K562 treated with DMSO at 1 percent for 4 hours (cell line): ENCODE measurements around the gene NLGN3. TPM values are rescaled to one million over a fixed set of nuclear protein-coding genes. Genes with fewer than 3 reads are reported as not detected.

ENCODE experiments used
- total RNA-seq: library from RNA; unstranded; fragments of 300-600 nt; gene quantifications from 2 replicates; pipeline ENCODE4 v1.2.3, GENCODE V29; 2022; ENCODE audit not compliant: insufficient read depth

NLGN3 gene
- 1.6 and 1.8 TPM in 2 replicates for total RNA-seq

DNA sequence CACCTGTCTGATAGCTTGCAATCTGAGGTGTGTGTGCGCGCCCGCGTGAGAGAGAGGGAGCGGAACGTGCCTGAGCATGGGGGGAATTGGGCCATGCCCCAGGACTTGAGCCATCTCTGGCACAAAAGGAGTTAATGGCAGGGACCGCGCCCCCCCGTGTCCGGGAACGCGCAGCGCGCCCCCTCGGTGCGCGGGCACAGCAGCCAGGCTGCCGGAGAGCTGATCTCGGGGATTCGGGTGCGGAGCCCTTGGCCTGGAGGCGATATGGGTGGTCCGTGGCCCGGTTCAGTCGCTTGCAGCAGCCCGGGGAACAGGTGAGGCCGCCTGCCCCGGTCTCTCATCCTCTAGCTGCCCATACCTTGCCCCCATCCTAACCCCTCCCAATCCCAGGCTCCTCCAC is at the start of gene NLGN3:
TSS of gene NLGN3 (plus strand) at position 191 of the 400 bp plus-strand sequence. CDS start 2,909 bp downstream, outside the sequence.

DNA sequence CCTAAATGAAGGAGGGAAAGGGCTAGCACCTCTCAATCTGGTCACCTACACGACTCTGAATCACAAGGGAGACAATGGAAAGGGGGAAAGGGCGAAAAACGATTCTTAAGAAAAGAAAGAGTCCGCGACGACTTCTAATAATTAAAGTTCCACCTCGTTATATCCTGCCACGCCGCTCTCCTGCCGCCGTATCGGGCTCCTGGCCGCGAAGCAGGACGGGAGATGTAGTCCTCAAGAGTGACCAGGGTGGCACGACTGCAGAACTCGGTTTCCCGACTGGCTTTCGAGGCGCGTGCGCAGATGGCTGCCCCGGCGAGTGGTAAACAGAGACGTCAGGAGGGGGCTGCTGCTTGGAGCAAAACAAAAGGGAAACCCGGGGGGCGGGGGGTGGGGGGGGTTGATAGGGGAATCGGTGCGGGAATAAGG is 49.1 kb upstream of the NLGN3 start, which contains the start of gene FOXO4:
TSS of gene FOXO4 (plus strand) at position 297 of the 426 bp plus-strand sequence. CDS start 678 bp downstream, outside the sequence.

DNA sequence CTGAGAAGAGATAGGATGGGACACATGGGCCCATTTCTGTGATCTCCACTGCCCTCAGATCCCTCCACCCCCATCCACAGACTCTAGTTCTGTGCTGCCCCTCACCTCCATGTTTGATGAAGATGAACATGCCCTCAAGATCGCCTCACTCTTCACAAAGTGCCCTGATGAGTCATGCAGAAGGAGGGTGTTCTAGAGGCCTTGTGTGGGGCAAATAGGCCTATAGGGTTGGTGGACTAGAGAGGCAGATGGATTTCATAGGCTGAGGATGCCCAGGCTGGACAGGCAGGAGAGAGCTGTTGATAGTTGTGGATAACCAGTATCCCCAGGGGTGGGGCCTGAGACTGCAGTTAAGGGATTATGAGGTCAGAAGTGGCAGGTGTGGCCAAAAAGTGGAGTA is 38.2 kb upstream of the NLGN3 start, which contains the start of gene CXorf65:
TSS of gene CXorf65 (minus strand) at position 314 of the 400 bp plus-strand sequence. CDS start at position 130, 184 bp downstream.

DNA sequence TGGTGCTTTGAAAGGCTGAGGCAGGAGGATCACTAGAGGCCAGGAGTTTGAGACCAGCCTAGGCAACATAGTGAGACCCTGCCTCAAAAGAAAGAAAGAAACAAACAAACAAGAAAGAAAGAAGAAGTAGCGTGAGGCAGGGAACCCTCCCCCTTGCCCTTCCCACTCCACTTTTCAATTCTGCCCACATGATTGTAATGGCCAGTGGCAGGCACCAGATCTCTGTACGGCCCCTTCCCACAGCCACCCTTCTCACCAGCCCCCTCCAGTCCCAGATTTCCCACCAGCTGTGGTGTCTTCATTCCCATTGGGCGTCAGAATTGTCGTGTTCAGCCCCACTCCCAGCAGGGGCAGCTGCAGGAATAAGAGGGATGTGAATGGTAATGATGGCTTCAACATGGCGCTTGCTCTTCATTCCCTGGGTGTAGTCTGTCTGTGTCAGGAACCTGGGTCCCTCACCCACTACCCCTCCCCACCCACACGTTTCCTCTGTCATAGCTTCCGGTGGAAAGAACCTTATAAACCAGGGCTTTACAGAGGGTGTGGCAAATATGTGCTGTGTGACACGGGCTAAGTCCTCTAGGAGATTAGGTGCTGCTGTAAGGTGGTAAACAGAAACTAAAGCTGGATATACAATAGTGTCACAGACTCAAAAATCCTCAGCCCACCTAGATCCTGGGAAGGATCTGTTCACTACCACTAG is 33.3 kb upstream of the NLGN3 start, which contains the start of gene IL2RG:
TSS of gene IL2RG (minus strand) at position 437 of the 703 bp plus-strand sequence. CDS start at position 399, 38 bp downstream.

DNA sequence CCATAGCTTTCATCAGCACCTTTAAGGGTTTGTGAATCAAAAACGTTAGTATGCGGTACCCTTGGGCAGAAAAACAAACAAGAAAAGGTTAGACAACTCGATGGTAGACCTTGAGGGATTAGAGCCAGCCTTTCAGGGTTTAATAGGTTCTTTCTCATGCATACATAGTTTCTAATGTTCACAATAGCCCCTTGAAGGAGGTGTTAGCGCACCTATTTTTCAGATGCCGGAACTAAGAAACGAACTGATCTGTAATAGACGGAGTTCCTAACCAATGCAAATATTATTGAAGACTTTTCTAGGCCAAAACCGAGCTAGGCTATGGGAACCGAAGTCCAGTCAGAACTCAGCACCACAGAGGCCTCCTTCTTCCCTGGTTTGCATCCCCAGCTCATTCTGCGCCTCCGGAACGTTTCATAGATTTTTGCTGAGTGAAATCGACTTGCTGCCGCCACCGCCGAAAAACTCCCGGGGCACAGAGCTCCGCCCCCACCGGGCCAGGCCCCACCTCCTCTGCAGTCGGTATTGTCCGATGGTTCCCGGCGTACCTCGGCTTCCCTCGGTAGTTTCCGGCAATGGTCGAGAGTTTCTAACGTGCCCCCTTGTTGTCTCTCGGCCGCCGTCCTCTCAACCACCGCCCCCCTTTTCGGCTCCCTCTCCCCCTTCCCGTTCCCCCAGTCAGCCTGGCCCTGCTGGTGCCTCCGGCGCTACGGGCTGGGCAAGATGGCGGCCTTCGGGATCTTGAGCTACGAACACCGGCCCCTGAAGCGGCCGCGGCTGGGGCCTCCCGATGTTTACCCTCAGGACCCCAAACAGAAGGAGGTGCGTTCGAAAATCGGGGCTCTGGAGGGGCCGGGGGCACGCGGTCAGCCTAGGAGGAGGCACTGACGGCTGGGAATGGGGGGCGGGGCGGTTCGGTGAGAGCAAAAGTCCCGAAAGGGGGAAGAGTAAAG is 26.3 kb upstream of the NLGN3 start, which contains the start of gene MED12:
TSS of gene MED12 (plus strand) at position 565 of the 953 bp plus-strand sequence. CDS start at position 724, 159 bp downstream.

Other genes with a start within 250 kb of the NLGN3 start
- gene TEX11, start 236.1 kb upstream of the NLGN3 start, total RNA-seq, result 0.39 and 1.2 TPM in 2 replicates
- not detected in 2 replicates for gene SLC7A3, start 213.7 kb upstream of the NLGN3 start, total RNA-seq
- gene SNX12, start 76.5 kb upstream of the NLGN3 start, total RNA-seq, result 27.2 and 28.0 TPM in 2 replicates
- gene FOXO4, start 49.0 kb upstream of the NLGN3 start, total RNA-seq, result 14.3 and 18.2 TPM in 2 replicates
- gene CXorf65, start 38.1 kb upstream of the NLGN3 start, total RNA-seq, result not detected in 2 replicates
- 10.7 and 19.0 TPM in 2 replicates for gene IL2RG, start 33.3 kb upstream of the NLGN3 start, total RNA-seq
- gene MED12, start 26.2 kb upstream of the NLGN3 start, total RNA-seq, result 37.0 and 37.2 TPM in 2 replicates
- gene GJB1, start 78.4 kb downstream of the NLGN3 start, total RNA-seq, result not detected in 2 replicates
- gene ZMYM3, start 109.3 kb downstream of the NLGN3 start, total RNA-seq, result 20.5 and 24.1 TPM in 2 replicates
- gene NONO, start 138.8 kb downstream of the NLGN3 start, total RNA-seq, result 317 and 347 TPM in 2 replicates
- 1.6 TPM in 2 replicates for gene ITGB1BP2, start 156.9 kb downstream of the NLGN3 start, total RNA-seq
- gene TAF1, start 221.5 kb downstream of the NLGN3 start, total RNA-seq, result 12.8 and 13.3 TPM in 2 replicates